Muscle layer of colon (tissue), 2 donors: ENCODE data around the gene CDK14.

Source experiments
- H3K27ac ChIP-seq: one replicate; pipeline ENCODE4 v1.7.0; 2013; ENCODE audit warnings: low read depth, mild to moderate bottlenecking, low read length, moderate library complexity
- H3K27me3 ChIP-seq, 2 donors: one replicate each; pipeline ENCODE4 v1.7.0; 2013; ENCODE audit warnings: low read length in 2 of 2, mild to moderate bottlenecking in 2 of 2; ENCODE audit not compliant: insufficient read depth in 2 of 2, control insufficient read depth in 1 of 2
- H3K36me3 ChIP-seq: one replicate; pipeline ENCODE4 v1.7.0; 2013; ENCODE audit warnings: mild to moderate bottlenecking, low read length; ENCODE audit not compliant: insufficient read depth
- H3K4me1 ChIP-seq: one replicate; pipeline ENCODE4 v1.7.0; 2013; ENCODE audit warnings: mild to moderate bottlenecking, low read length; ENCODE audit not compliant: insufficient read depth
- H3K4me3 ChIP-seq, 2 donors: one replicate each; pipeline ENCODE4 v1.7.0; 2013; ENCODE audit warnings: low read length in 2 of 2, low read depth in 1 of 2, mild to moderate bottlenecking in 1 of 2, moderate library complexity in 1 of 2
- H3K9ac ChIP-seq: one replicate; pipeline ENCODE4 v1.7.0; 2013; ENCODE audit warnings: low read length
- H3K9me3 ChIP-seq: one replicate; pipeline ENCODE4 v1.7.0; 2013; ENCODE audit warnings: mild to moderate bottlenecking, low read length
- donor health status: abdominal sarcoma.
- donor health status: Adenocarcinoma of cecum.

The CDK14 gene

DNA sequence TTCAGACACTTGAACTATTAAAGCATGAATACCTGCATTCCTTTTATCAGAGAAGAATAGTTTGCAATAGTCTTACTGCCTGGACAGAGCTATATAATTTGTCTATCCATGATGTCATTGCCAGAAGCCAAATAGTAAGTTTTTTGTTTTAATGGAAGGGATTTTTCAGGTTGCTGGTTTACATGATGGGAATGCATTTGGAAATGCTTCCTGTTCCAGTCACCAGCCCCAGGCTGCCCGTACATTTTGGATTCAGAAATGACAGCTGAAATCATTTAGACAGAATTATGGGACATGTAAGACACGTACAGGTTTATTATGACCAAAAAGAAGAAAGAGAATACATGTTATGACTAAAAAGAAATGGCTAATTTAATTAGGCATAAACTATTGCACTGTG lies 293.1 kb downstream of the CDK14 start:
- no peaks in the 10 kb centered on the region for H3K36me3 ChIP-seq
- H3K4me1 ChIP-seq = no peaks in the 10 kb centered on the region
- H3K4me3 ChIP-seq = no peak overlapping the region
- H3K27ac ChIP-seq = no peak overlapping the region
- H3K27me3 ChIP-seq = no peaks in the 10 kb centered on the region
- H3K9me3 ChIP-seq = no peaks in the 10 kb centered on the region
- no peak overlapping the region for H3K9ac ChIP-seq

- Histone ChIP-seq H3K27ac (no peak overlapping the region), H3K4me3 (no peak overlapping the region), H3K36me3 (no peaks in the 10 kb centered on the region), H3K27me3 (no peaks in the 10 kb centered on the region), H3K9me3 (no peaks in the 10 kb centered on the region), H3K9ac (no peak overlapping the region), H3K4me1 (no peaks in the 10 kb centered on the region)
These were observed 293.5 kb downstream of the CDK14 start for GRCh38 chr7:90889644-90890043.

- Histone ChIP-seq H3K27me3 (no peaks in the 10 kb centered on the region), H3K4me3 (no peak overlapping the region), H3K9ac (no peak overlapping the region), H3K27ac (no peak overlapping the region), H3K9me3 (no peaks in the 10 kb centered on the region), H3K36me3 (no peaks in the 10 kb centered on the region), H3K4me1 (no peaks in the 10 kb centered on the region)
These were observed 295.4 kb downstream of the CDK14 start for GRCh38 chr7:90891529-90891928.

DNA sequence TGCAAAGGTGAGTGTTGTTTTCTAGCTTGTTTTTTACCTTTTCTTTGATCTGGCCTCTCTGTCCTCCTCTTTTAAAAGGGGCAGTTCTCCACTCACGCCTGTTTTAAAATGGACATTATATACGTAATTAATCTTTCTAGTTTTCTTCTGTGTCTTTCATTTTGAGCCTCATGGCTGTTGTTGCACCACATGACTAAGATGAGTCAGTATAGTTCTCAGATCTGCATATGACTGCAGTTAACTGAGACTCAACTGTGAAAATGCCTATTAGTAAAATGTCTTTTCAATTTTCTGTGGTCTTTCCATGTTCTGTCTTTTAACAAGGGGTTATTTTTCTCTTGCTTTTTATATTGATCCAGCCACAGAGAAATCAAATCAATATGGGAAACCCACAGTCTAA lies 296.1 kb downstream of the CDK14 start:
- Histone ChIP-seq H3K4me3 (no peak overlapping the region), H3K4me1 (no peaks in the 10 kb centered on the region), H3K9me3 (no peaks in the 10 kb centered on the region), H3K36me3 (no peaks in the 10 kb centered on the region), H3K9ac (no peak overlapping the region), H3K27ac (no peak overlapping the region), H3K27me3 (no peaks in the 10 kb centered on the region)

DNA sequence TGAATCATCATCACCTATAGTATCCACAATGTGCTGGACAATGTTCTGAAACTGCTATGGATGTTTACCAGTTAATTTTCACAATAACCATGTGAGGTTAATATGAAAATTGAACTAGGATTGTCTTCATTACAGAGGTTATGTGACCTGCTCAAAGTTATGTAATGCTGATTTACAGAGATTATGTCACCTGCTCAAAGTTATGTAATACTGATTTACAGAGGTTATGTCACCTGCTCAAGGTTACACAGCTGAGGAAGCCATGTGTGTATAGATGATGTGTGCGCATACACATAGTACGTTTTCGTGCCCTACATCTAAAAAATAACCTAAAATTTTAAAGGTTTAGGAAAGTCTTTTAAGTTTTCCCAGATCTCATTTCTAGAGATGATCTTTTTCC lies 298.0 kb downstream of the CDK14 start:
- no peak overlapping the region for H3K9ac ChIP-seq
- H3K36me3 ChIP-seq = no peaks in the 10 kb centered on the region
- peaks cover 4% of the 10 kb centered on the region for H3K4me1 ChIP-seq
- no peak overlapping the region for H3K27ac ChIP-seq
- H3K9me3 ChIP-seq = no peaks in the 10 kb centered on the region
- H3K27me3 ChIP-seq = no peaks in the 10 kb centered on the region
- no peak overlapping the region for H3K4me3 ChIP-seq

- no peaks in the 10 kb centered on the region for H3K9me3 ChIP-seq
- no peak overlapping the region for H3K9ac ChIP-seq
- H3K27me3 ChIP-seq = no peaks in the 10 kb centered on the region
- peaks cover 4% of the 10 kb centered on the region for H3K4me1 ChIP-seq
- no peak overlapping the region for H3K27ac ChIP-seq
- H3K36me3 ChIP-seq = no peaks in the 10 kb centered on the region
- H3K4me3 ChIP-seq = no peak overlapping the region
These were observed 300.3 kb downstream of the CDK14 start for GRCh38 chr7:90896458-90896857.

DNA sequence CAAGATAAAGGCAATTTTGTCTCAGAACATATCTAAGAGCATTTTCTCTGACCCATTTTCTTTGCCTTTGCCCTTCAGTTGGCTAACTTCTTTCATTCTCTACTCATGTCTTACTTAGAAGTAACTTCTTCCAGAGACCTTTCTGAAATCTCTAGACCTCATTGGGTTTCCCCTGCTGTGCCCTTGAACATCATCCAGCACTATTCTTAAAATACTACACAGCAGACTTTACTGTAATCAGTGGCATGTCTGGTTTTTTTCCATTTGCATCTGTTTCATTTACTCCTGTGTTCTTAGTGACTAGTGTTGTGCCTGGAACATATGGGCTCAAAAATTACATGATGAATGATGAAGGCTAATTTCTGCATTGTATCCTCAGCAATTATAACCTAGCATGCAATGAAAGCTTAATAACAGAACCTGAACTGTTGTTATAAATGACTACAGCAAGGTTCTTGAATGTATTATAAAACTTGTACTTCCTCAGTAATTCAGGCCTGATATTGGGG lies 301.9 kb downstream of the CDK14 start:
- Histone ChIP-seq H3K4me3 (no peak overlapping the region), H3K27me3 (no peaks in the 10 kb centered on the region), H3K4me1 (peaks cover 4% of the 10 kb centered on the region), H3K36me3 (no peaks in the 10 kb centered on the region), H3K9ac (no peak overlapping the region), H3K9me3 (no peaks in the 10 kb centered on the region), H3K27ac (no peak overlapping the region)

GRCh38 chr7:90900628-90901356 lies 304.7 kb downstream of the CDK14 start:
- Histone ChIP-seq H3K4me3 (no peak overlapping the region), H3K36me3 (no peaks in the 10 kb centered on the region), H3K9ac (no peak overlapping the region), H3K4me1 (peaks cover 4% of the 10 kb centered on the region), H3K9me3 (no peaks in the 10 kb centered on the region), H3K27ac (no peak overlapping the region), H3K27me3 (no peaks in the 10 kb centered on the region)

DNA sequence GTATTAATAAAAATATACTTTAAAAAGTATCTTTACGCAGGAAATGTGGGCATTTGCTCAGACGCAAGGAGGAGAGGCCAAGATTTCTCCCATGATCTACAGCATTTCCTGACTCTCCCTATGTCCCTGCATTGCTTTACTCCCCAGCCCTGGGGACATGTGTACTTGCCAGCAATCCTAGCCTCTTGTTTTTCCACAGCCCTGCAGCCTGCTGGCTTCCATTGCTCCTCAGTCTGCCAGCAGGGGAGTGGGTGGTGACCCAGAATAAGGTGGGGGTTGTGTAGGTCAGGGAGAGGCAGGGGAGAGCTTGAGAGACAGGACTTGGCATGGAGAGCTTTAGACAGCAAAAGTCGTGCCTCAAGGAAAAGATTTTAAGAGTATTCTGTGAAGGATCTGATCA lies 307.7 kb downstream of the CDK14 start:
- no peak overlapping the region for H3K9ac ChIP-seq
- no peak overlapping the region for H3K4me3 ChIP-seq
- no peak overlapping the region for H3K27ac ChIP-seq
- no peaks in the 10 kb centered on the region for H3K9me3 ChIP-seq
- no peaks in the 10 kb centered on the region for H3K27me3 ChIP-seq
- no peaks in the 10 kb centered on the region for H3K4me1 ChIP-seq
- H3K36me3 ChIP-seq = no peaks in the 10 kb centered on the region

GRCh38 chr7:90910136-90910535 lies 314.0 kb downstream of the CDK14 start:
- H3K27me3 ChIP-seq = no peaks in the 10 kb centered on the region
- no peaks in the 10 kb centered on the region for H3K36me3 ChIP-seq
- no peak overlapping the region for H3K27ac ChIP-seq
- no peak overlapping the region for H3K4me3 ChIP-seq
- H3K4me1 ChIP-seq = no peaks in the 10 kb centered on the region
- no peak overlapping the region for H3K9ac ChIP-seq
- H3K9me3 ChIP-seq = no peaks in the 10 kb centered on the region

GRCh38 chr7:90916319-90916718 lies 320.2 kb downstream of the CDK14 start:
- no peak overlapping the region for H3K4me3 ChIP-seq
- H3K9me3 ChIP-seq = no peaks in the 10 kb centered on the region
- H3K4me1 ChIP-seq = no peaks in the 10 kb centered on the region
- no peak overlapping the region for H3K27ac ChIP-seq
- H3K9ac ChIP-seq = no peak overlapping the region
- H3K27me3 ChIP-seq = no peaks in the 10 kb centered on the region
- no peaks in the 10 kb centered on the region for H3K36me3 ChIP-seq

DNA sequence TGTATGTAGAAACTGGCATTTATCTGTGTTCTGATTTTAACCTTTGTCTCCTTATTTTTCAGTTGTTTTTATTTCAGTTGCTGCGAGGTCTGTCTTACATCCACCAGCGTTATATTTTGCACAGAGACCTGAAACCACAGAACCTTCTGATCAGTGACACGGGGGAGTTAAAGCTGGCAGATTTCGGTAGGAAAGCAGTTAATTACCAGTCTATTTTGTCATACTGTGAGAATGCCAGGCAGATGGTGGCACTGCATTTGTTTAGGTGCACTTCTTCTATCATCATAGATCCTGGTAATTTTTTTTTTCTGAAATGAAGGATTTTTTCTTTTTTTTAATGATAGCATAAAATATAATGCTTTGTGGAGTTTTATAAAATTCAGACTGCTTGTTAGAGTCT lies 321.4 kb downstream of the CDK14 start:
- no peaks in the 10 kb centered on the region for H3K27me3 ChIP-seq
- no peak overlapping the region for H3K27ac ChIP-seq
- no peak overlapping the region for H3K4me3 ChIP-seq
- H3K4me1 ChIP-seq = no peaks in the 10 kb centered on the region
- H3K9me3 ChIP-seq = no peaks in the 10 kb centered on the region
- no peak overlapping the region for H3K9ac ChIP-seq
- no peaks in the 10 kb centered on the region for H3K36me3 ChIP-seq
